HepG2 (cell line): ENCODE data around the gene XPNPEP2. TPM values are rescaled to one million over a fixed set of nuclear protein-coding genes. Genes with fewer than 3 reads are reported as not detected.

Experiments
- ATAC-seq: fragments of 200-7000 bp; cut with Tn5 transposase; 3 replicates; pipeline ENCODE4 v1.9.1; 2020; ENCODE audit warnings: mild to moderate bottlenecking, moderate library complexity
- BruUV-seq: library from RNA; stranded (reverse); fragments of 400-500 nt; replicated peaks from 2 replicates; lab custom pipeline; 2021; lab: Mats Ljungman, UMichigan
- CTCF ChIA-PET: fragments of 300-600 bp; formaldehyde crosslinking; extraction: SDS; loops from one replicate; lab custom pipeline; 2021; ENCODE audit warnings: low total read pairs, inconsistent platforms, low intra/inter-chr PET ratio; lab: Yijun Ruan, JAX
- POLR2A ChIA-PET: fragments of 350-600 bp; sonication (Branson Sonifier 250); formaldehyde crosslinking; loops from one replicate; lab custom pipeline; 2020; ENCODE audit warnings: antibody characterized with exemption, inconsistent platforms; lab: Yijun Ruan, JAX
- DNase-seq: peaks from one replicate; pipeline ENCODE4 v3.0.0-alpha.2; 2015; ENCODE audit warnings: low spot score
- FAIRE-seq: peaks from 3 replicates; lab custom pipeline; 2011; peaks lifted over from hg19 to GRCh38; lab: Jason Lieb, UNC
- H2AFZ ChIP-seq: one replicate; pipeline ENCODE4 v1.6.1; 2011; ENCODE audit warnings: low read length, inconsistent platforms
- H3K27ac ChIP-seq: fragments of 300-600 bp; 3 replicates; pipeline ENCODE4 v1.8.0; 2011; ENCODE audit warnings: mixed run types, mild to moderate bottlenecking, mixed read lengths, low read length, inconsistent platforms; ENCODE audit not compliant: insufficient read depth; ENCODE audit errors: extremely low read length
- H3K27me3 ChIP-seq, 2 experiments: fragments of 200-600 bp in 1 of 2; 2 replicates in 1 of 2; 3 replicates in 1 of 2; pipeline versions ENCODE4 v1.6.0 to v1.8.0; 2011; ENCODE audit warnings: low read length in 2 of 2, mild to moderate bottlenecking in 2 of 2, moderate library complexity in 2 of 2, inconsistent platforms in 1 of 2; ENCODE audit not compliant: insufficient read depth in 2 of 2, control insufficient read depth in 1 of 2
- H3K36me3 ChIP-seq, 2 experiments: fragments of 200-600 bp in 1 of 2; replicated peaks in 1 of 2; 2 replicates in 1 of 2; 3 replicates in 1 of 2; pipeline versions ENCODE4 v1.5.1 to v1.8.0; 2011; ENCODE audit warnings: low read length in 2 of 2, inconsistent platforms in 1 of 2; ENCODE audit not compliant: insufficient read depth in 2 of 2, control insufficient read depth in 1 of 2
- H3K4me1 ChIP-seq: 2 replicates; pipeline ENCODE4 v1.5.1; 2012; ENCODE audit warnings: low read length, inconsistent platforms; ENCODE audit not compliant: insufficient read depth
- H3K4me2 ChIP-seq: 2 replicates; pipeline ENCODE4 v1.6.0; 2011; ENCODE audit warnings: low read depth, low read length, inconsistent platforms
- H3K4me3 ChIP-seq, 3 experiments: fragments of 200-600 bp in 1 of 3; sonication (generic), shearing (Covaris generic) in 1 of 3; replicated peaks in 1 of 3; 2 replicates each; pipeline ENCODE4 v1.5.1; 2011 to 2016; ENCODE audit warnings: low read length in 3 of 3, inconsistent platforms in 2 of 3, low read depth in 2 of 3, mild to moderate bottlenecking in 2 of 3, control low read depth in 1 of 3, mixed read lengths in 1 of 3; ENCODE audit not compliant: insufficient read depth in 1 of 3
- H3K79me2 ChIP-seq: one replicate; pipeline ENCODE4 v1.6.1; 2011; ENCODE audit warnings: low read length, inconsistent platforms; ENCODE audit not compliant: insufficient read depth
- H3K9ac ChIP-seq: 2 replicates; pipeline ENCODE4 v1.6.0; 2011; ENCODE audit warnings: mild to moderate bottlenecking, low read depth, low read length, inconsistent platforms; ENCODE audit not compliant: insufficient read depth
- H3K9me3 ChIP-seq: 2 replicates; pipeline ENCODE4 v1.5.1; 2012; ENCODE audit warnings: mild to moderate bottlenecking, low read length
- H4K20me1 ChIP-seq: 2 replicates; pipeline ENCODE4 v1.6.0; 2011; ENCODE audit warnings: inconsistent platforms, mild to moderate bottlenecking, low read length, moderate library complexity; ENCODE audit not compliant: insufficient read depth
- ARID3A ChIP-seq: IDR thresholded peaks from 2 replicates; pipeline ENCODE4 v1.6.1; 2012; ENCODE audit warnings: low read depth, low read length, improper control_type of control experiment
- CBX5 ChIP-seq: sonication (generic); formaldehyde crosslinking; IDR thresholded peaks from 2 replicates; pipeline ENCODE4 v1.4.0; 2020; ENCODE audit warnings: missing genetic modification reagents, borderline replicate concordance
- CREB1 ChIP-seq, 2 experiments: fragments of 450-650 bp in 1 of 2; IDR thresholded peaks; 2 replicates each; pipeline ENCODE4 v1.6.1; 2016 to 2017; ENCODE audit warnings: control low read depth in 1 of 2, mild to moderate bottlenecking in 1 of 2, missing compliant biosample characterization in 1 of 2, missing genetic modification characterization in 1 of 2
- EZH2 ChIP-seq: conservative IDR thresholded peaks from 2 replicates; pipeline ENCODE4 v1.6.1; 2012; ENCODE audit warnings: mild to moderate bottlenecking, low read depth, low read length, moderate library complexity
- HBP1 ChIP-seq: IDR thresholded peaks from 2 replicates; pipeline ENCODE4 v1.6.1; 2016; ENCODE audit warnings: low read depth, control low read depth
- HOXA7 ChIP-seq: sonication (generic); formaldehyde crosslinking; IDR thresholded peaks from 2 replicates; pipeline ENCODE4 v1.8.1; 2022; ENCODE audit warnings: mild to moderate bottlenecking, missing genetic modification reagents, moderate library complexity
- MNT ChIP-seq: fragments of 450-650 bp; IDR thresholded peaks from 2 replicates; pipeline ENCODE4 v1.6.1; 2016
- NFYC ChIP-seq: IDR thresholded peaks from 2 replicates; pipeline ENCODE4 v1.6.1; 2016; ENCODE audit warnings: missing genetic modification reagents, missing compliant biosample characterization
- NPAS2 ChIP-seq: sonication (generic); formaldehyde crosslinking; IDR thresholded peaks from 2 replicates; pipeline ENCODE4 v1.8.0; 2022; ENCODE audit warnings: mild to moderate bottlenecking, missing genetic modification reagents, borderline replicate concordance
- PITX1 ChIP-seq: sonication (generic); formaldehyde crosslinking; IDR thresholded peaks from 2 replicates; pipeline ENCODE4 v1.5.1; 2020; ENCODE audit warnings: mild to moderate bottlenecking, missing genetic modification reagents
- PRDM10 ChIP-seq: sonication (generic); formaldehyde crosslinking; IDR thresholded peaks from 2 replicates; pipeline ENCODE4 v1.4.0; 2020; ENCODE audit warnings: low read depth, missing genetic modification reagents
- SRSF4 ChIP-seq: fragments of 200-400 bp; formaldehyde crosslinking; IDR thresholded peaks from one replicate; pipeline ENCODE4 v1.6.1; 2018; ENCODE audit warnings: mild to moderate bottlenecking, low read depth, low read length, moderate library complexity; ENCODE audit not compliant: poor library complexity, severe bottlenecking
- ZC3H13 ChIP-seq: sonication (generic); formaldehyde crosslinking; IDR thresholded peaks from 2 replicates; pipeline ENCODE4 v1.8.1; 2023; ENCODE audit warnings: mild to moderate bottlenecking, missing genetic modification reagents, moderate library complexity
- ZNF580 ChIP-seq: IDR thresholded peaks from 2 replicates; pipeline ENCODE4 v1.6.1; 2016; ENCODE audit warnings: low read depth, borderline replicate concordance
- ZNF597 ChIP-seq: sonication (generic); formaldehyde crosslinking; IDR thresholded peaks from 2 replicates; pipeline ENCODE4 v1.5.0; 2020; ENCODE audit warnings: missing genetic modification reagents
- WGBS: methylation state at CpG from one replicate; pipeline ENCODE4 v1.1.6; 2017; ENCODE audit warnings: low lambda C conversion rate; 5-methylcytosine and 5-hydroxymethylcytosine counted together
- in situ Hi-C: cut with HindIII; loops from 2 replicates; pipeline ENCODE4 v1.10.0; 2017; ENCODE audit warnings: low pct_unique_long_range_greater_than_20kb; ENCODE audit not compliant: extremely low pct_ligation_motif_present
- intact Hi-C: fragments of 100-400 bp; cut with micrococcal nuclease; formaldehyde crosslinking; loops from one replicate; pipeline ENCODE4 v1.10.0; 2022; ENCODE audit not compliant: unreplicated experiment
- polyA plus RNA-seq, 8 experiments: library from polyadenylated mRNA; depleted of rRNA in 3 of 8; stranded (reverse) in 7 of 8; unstranded in 1 of 8; fragments of >200 nt; fragmentation: Illumina TruSeq in 4 of 8; extraction: Trizol in 4 of 8; gene quantifications; 2 replicates each; pipeline versions ENCODE4 v1.2.1 to v1.2.3, GENCODE V29; 2011 to 2016; ENCODE audit warnings: low read depth in 4 of 8, missing spikeins in 1 of 8, mixed read lengths in 1 of 8; ENCODE audit not compliant: insufficient read depth in 1 of 8
- total RNA-seq, 5 experiments: library from RNA; depleted of rRNA; stranded (reverse); fragments of >200 nt; fragmentation: Illumina TruSeq; extraction: Trizol; gene quantifications; 2 replicates each; pipeline ENCODE4 v1.2.3, GENCODE V29; 2016; ENCODE audit warnings: low read depth in 1 of 5

Gene XPNPEP2
- total and polyA plus RNA-seq, 2 of the 13 experiments (the other 11 are each of a cell fraction or from before 2014, with no cell fraction given), result 1.1 to 1.8 TPM

- no peak overlapping the region for H3K27ac ChIP-seq
- in situ Hi-C loops, result no loop called here
- no peak overlapping the region for H3K4me2 ChIP-seq
- CTCF ChIA-PET, result no interaction called here
- WGBS, result 0% methylated on average over 2 of the region's 2 CpGs
- no TSS peak for BruUV-seq
- DNase-seq, result no peak
- no peaks in the 10 kb centered on the region for H3K27me3 ChIP-seq
- H3K79me2 ChIP-seq, result no peaks in the 10 kb centered on the region
- intact Hi-C loops, result no loop called here
- FAIRE-seq, result no peak
- no peak overlapping the region for H3K9ac ChIP-seq
- H2AFZ ChIP-seq, result no peak overlapping the region
- H3K9me3 ChIP-seq, result no peaks in the 10 kb centered on the region
- POLR2A ChIA-PET, result no interaction called here
- H3K36me3 ChIP-seq, result no peaks in the 10 kb centered on the region
- no peak for ATAC-seq
- H3K4me3 ChIP-seq, result no peak overlapping the region
- peaks cover 18% of the 10 kb centered on the region; the same call in 1 of the 2 replicates for H3K4me1 ChIP-seq
- no peaks in the 10 kb centered on the region for H4K20me1 ChIP-seq
- TF ChIP-seq NPAS2 (CRISPR knock-in tag) (no peak), ARID3A (no peak), NFYC (CRISPR knock-in tag) (no peak), EZH2 (no peak), PITX1 (CRISPR knock-in tag) (no peak), HOXA7 (CRISPR knock-in tag) (no peak), CBX5 (CRISPR knock-in tag) (no peak), ZNF580 (CRISPR knock-in tag) (no peak), SRSF4 (no peak), MNT (no peak), CREB1 (IDR thresholded peaks at IDR 0.05) (no peak), CREB1 (CRISPR knock-in tag; IDR thresholded peaks at IDR 0.05) (no peak), ZNF597 (CRISPR knock-in tag) (no peak), ZC3H13 (CRISPR knock-in tag) (no peak), PRDM10 (no peak), HBP1 (CRISPR knock-in tag) (no peak)
Measured at GRCh38 chrX:129719268-129719667, 19.5 kb upstream of the XPNPEP2 start.
